ENCODE results near the gene DSG2. TPM values are rescaled to one million over a fixed set of nuclear protein-coding genes. Genes with fewer than 3 reads are reported as not detected.

DSG2 gene
- total RNA-seq, 120 experiments from 2014 or later: 0.07 to 2.8 (median 0.34) TPM; not detected in 9

Other genes with a start within 250 kb of the DSG2 start
- under 1 TPM in 106 of 120 experiments, not detected in 14; 0.07 to 0.98 (median 0.32) TPM for gene DSG1, start 180.0 kb upstream of the DSG2 start, total RNA-seq
- not detected for gene DSG4, start 121.4 kb upstream of the DSG2 start, total RNA-seq
- under 1 TPM in 45 of 120 experiments, not detected in 75; 0.07 to 0.31 (median 0.13) TPM for gene DSG3, start 50.4 kb upstream of the DSG2 start, total RNA-seq
- gene TTR, start 93.7 kb downstream of the DSG2 start, total RNA-seq: 10 to 100 TPM in 2 of 120 experiments, 1 to 10 TPM in 27, under 1 TPM in 11, not detected in 80; 0.42 to 15.3 (median 1.7) TPM
- gene B4GALT6, start 186.4 kb downstream of the DSG2 start, total RNA-seq: 100 to 1,000 TPM in 5 of 120 experiments, 10 to 100 TPM in 115; 15.3 to 116 (median 68.1) TPM